Measurements from ENCODE around the gene KDM2A. TPM values are rescaled to one million over a fixed set of nuclear protein-coding genes. Genes with fewer than 3 reads are reported as not detected.

KDM2A gene
- total RNA-seq, 1 donor from 2014 or later, result 77.3 TPM

GRCh38 chr11:67271205-67271540 is 152.1 kb downstream of the KDM2A start:
- no peak for DNase-seq (ENCODE audit: low spot score)

GRCh38 chr11:67271541-67272284 is 152.7 kb downstream of the KDM2A start:
- peak; percentile 84 for DNase-seq (ENCODE audit: low spot score)

GRCh38 chr11:67272327-67273259 is 153.5 kb downstream of the KDM2A start:
- peak; percentile 82 for DNase-seq (ENCODE audit: low spot score)

DNA sequence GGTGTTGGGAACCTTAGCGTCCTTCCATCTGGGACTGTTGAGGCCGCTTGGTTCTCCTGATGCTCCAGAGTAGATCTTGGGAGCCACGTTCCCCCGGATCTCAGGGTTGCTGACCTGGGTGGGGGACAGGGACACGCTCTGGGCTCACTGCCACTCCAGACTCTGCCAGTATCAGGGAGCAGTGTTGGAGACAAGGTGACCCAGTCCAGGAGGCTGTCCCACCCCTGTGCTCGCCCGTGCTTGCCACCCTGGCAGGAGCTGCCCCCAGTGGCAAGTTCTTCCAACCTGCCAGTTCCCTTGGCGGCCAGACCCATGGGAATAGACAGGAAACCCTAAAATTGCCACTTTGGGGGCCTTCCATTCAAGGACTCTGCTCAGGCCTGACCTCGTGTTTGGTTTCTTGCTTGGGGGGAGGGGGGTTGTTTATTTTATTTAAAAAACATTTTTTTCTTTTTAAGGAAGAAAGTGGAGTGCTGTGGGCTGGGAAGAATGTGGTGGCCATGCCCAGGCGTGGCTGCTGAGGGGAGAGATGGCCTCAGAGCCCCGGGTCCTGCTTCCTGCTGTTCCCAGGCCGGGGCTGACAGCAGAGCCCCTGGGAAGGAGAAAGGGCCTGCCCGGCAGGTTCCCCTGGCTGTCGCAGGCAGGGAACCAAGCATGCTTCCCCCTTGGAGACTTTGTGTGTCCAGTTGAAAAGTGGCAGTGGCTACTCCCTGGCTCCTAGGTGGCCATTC is 154.4 kb downstream of the KDM2A start:
- peak; percentile 79 for DNase-seq (ENCODE audit: low spot score)

GRCh38 chr11:67274768-67275605 is 155.9 kb downstream of the KDM2A start:
- DNase-seq (ENCODE audit: low spot score), result no peak

- DNase-seq (ENCODE audit: low spot score), result no peak
These were observed 156.7 kb downstream of the KDM2A start for GRCh38 chr11:67275606-67276409.

- DNase-seq (ENCODE audit: low spot score), result no peak
These were observed 157.7 kb downstream of the KDM2A start for GRCh38 chr11:67276781-67277230.

DNA sequence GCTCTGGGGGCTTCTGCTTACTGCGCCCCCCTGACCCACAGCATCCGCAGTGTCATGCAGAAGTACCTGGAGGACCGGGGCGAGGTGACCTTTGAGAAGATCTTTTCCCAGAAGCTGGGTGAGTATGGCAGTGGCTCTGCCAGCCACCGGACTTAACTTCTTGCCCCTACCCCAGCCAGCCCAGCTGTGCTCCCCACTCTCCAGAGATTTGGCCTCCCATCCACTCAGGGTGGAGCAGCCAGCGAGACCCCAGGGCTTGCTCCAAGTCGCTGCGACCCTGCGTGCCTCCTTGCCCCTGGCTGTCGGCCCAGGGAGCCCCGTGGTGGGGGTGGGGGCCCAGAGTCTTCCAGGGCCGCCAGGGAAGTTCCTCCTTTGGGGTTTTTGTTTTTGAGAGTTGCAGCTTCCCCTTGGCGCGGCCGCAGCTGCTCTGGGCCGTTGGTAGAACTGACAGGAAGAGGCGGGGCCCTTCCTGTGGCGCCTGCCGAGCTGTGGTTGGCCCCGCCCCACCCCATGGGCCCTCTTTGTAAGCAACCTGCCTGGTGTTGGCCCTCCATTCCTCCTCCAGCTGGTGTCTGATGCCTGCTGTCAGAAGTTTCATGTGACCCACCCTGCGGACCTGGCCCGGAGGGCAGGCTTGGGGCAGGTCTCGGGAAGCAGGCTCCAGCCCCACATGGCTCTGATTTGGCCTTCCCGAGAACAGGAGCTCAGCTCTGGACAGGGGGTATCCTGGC is 158.3 kb downstream of the KDM2A start:
- peak; percentile 95 for DNase-seq (ENCODE audit: low spot score)

GRCh38 chr11:67278135-67278938 is 159.3 kb downstream of the KDM2A start:
- no peak for DNase-seq (ENCODE audit: low spot score)

DNA sequence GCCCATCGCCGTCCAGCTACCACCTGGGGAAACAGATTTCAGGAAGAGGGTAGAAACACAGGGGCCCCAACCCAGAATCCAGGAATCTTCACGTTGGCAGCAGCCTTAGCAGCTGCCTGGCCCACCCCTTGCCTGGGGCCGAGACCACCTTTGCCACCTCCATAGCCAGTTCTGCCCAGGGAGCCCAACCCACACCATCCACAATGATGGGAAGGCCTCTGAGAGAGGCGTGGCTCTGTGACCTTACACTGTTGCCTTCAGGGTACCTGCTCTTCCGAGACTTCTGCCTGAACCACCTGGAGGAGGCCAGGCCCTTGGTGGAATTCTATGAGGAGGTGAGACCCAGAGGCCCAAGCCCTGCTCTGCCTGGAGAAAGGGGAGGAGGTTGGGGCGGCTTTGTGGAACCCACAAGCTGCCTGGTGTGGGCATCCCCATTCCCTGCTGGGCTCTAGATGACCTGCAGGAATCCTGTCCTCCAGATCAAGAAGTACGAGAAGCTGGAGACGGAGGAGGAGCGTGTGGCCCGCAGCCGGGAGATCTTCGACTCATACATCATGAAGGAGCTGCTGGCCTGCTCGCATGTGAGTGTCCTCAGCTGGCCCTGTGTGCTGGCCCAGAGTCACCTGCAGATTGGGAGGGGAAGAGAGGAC is 160.0 kb downstream of the KDM2A start:
- DNase-seq (ENCODE audit: low spot score), result no peak

DNA sequence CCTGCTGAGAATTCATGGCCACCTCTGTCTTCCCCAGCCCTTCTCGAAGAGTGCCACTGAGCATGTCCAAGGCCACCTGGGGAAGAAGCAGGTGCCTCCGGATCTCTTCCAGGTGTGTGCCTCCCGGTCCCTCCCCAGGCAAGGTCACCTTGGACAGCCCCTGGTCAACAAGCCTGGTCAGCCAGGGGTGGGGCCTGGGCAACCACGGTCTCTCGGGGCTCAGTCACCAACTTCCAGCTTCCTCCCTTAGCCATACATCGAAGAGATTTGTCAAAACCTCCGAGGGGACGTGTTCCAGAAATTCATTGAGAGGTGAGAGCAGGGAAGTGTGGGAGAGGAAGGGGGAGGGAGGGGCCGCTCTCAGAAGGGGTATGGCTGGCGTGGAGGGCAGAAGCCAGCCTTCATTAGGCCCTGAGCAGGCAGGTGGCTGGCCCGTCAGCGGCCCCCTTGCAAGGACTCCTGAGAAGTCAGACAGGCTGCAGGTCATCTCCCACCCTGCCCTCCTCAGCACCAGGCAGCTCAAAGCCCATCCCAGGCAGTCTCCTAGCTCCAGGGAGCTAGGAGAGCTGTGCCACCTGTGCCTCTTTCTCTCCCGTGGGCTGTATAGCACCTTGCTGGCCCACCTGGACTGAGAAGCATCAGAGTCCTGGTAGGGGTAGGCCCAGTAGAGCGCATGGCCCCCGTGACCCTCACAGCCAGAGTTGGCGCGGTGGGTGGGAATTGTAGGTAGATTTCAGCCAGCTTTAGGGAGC is 160.7 kb downstream of the KDM2A start:
- DNase-seq (ENCODE audit: low spot score), result no peak

- no peak for DNase-seq (ENCODE audit: low spot score)
These were observed 161.3 kb downstream of the KDM2A start for GRCh38 chr11:67280341-67280787.

- DNase-seq (ENCODE audit: low spot score), result no peak
These were observed 161.9 kb downstream of the KDM2A start for GRCh38 chr11:67280788-67281551.

- DNase-seq (ENCODE audit: low spot score), result no peak
These were observed 162.6 kb downstream of the KDM2A start for GRCh38 chr11:67281552-67282150.

DNA sequence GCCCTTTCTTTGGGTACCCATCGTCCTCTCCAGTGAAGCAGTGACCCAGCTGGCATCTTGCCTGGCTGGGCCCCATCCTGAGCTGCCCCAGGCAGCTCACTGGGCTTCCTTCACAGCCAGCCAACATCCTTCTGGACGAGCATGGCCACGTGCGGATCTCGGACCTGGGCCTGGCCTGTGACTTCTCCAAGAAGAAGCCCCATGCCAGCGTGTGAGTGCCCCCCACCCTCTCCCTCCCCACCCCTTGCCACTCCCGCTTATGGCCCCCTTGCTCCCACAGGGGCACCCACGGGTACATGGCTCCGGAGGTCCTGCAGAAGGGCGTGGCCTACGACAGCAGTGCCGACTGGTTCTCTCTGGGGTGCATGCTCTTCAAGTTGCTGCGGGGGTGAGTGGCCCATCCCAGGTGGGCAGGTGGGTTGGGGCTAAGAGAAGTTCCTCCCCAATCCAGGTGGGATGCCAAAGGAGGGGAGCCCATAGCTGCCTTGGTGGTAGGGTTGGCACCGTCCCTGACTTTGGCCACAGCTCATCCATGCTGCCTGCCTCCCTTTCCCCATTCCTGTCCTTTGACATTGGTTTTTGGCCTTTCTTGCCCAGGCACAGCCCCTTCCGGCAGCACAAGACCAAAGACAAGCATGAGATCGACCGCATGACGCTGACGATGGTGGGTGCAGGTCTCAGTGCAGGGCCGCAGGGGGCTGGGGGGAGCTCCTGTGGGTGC is 163.3 kb downstream of the KDM2A start:
- no peak for DNase-seq (ENCODE audit: low spot score)

Measured in mesenteric fat pad (tissue), 1 donor.